Psoas muscle (tissue), 8 donors: ENCODE data around the gene PHACTR3. TPM values are rescaled to one million over a fixed set of nuclear protein-coding genes. Genes with fewer than 3 reads are reported as not detected.

Experiments
- ATAC-seq, 4 donors: fragments of 200-7000 bp; cut with Tn5 transposase; one replicate each; pipeline ENCODE4 v1.9.1; 2020; ENCODE audit warnings: moderate library complexity in 3 of 4, mild to moderate bottlenecking in 2 of 4
- DNase-seq, 2 donors: peaks; one replicate each; pipeline ENCODE4 v3.0.0-alpha.2; 2020
- H3K27ac ChIP-seq: fragments of 200-600 bp; one replicate; pipeline ENCODE4 v1.8.0; 2022
- H3K27me3 ChIP-seq, 3 donors: fragments of 200-600 bp in 1 of 3; one replicate each; pipeline versions ENCODE4 v1.6.1 to v1.8.0; 2013 to 2022; ENCODE audit warnings: low read length in 2 of 3, mild to moderate bottlenecking in 2 of 3, moderate library complexity in 1 of 3; ENCODE audit not compliant: insufficient read depth in 3 of 3
- H3K36me3 ChIP-seq, 2 donors: fragments of 200-600 bp in 1 of 2; one replicate each; pipeline versions ENCODE4 v1.6.1 to v1.8.0; 2013 to 2022; ENCODE audit warnings: low read depth in 1 of 2, mild to moderate bottlenecking in 1 of 2, moderate library complexity in 1 of 2; ENCODE audit not compliant: insufficient read depth in 1 of 2
- H3K4me1 ChIP-seq: fragments of 200-600 bp; one replicate; pipeline ENCODE4 v1.8.0; 2022
- H3K4me3 ChIP-seq: fragments of 200-600 bp; one replicate; pipeline ENCODE4 v1.8.0; 2022; ENCODE audit warnings: mild to moderate bottlenecking
- H3K9me3 ChIP-seq: fragments of 200-600 bp; one replicate; pipeline ENCODE4 v1.8.0; 2022
- CTCF ChIP-seq: fragments of 200-600 bp; IDR thresholded peaks from one replicate; pipeline ENCODE4 v1.8.0; 2022; ENCODE audit warnings: antibody characterized with exemption
- WGBS, 3 donors: extraction: QIAGEN DNeasy Blood & Tissue Kit; methylation state at CpG; one replicate each; pipeline versions ENCODE4 v1.1.6 to v1.1.7; 2013; 5-methylcytosine and 5-hydroxymethylcytosine counted together
- intact Hi-C, 2 donors: fragments of 100-400 bp; cut with DNase I; formaldehyde crosslinking; loops; one replicate each; pipeline versions ENCODE4 v1.11.0 to v1.14.2; 2022
- polyA plus RNA-seq, 3 donors: library from polyadenylated mRNA; stranded (reverse); fragments of 200-250 nt; gene quantifications; one replicate each; pipeline ENCODE4 v1.2.3, GENCODE V29; 2013
- total RNA-seq, 4 donors: library from RNA; stranded (reverse); fragmentation: NEBNext Ultra II Directional in 2 of 4; extraction: Animal tissue kit (Norgen Biotek cat#: 25700) in 2 of 4; gene quantifications; one replicate each; pipeline versions ENCODE4 v1.2.1 to v1.2.4, GENCODE V29; 2021 to 2023
- donor health status: healthy with polysubstance abuse.
- donor health status: DM: no; HTN: no; CAD: no; lungs with moderate emphysema.
- donor health status: Bipolar disorder and iron deficiency.
- donor health status: healthy.
- donor health status: DM: yes; HTN: yes; CAD: no.
- donor health status: DM: no; HTN: no; CAD: no.
- donor health status: DM: no; HTN: no; CAD: no.
- donor health status: DM: yes; HTN: yes; CAD: no.

PHACTR3 gene
- total and polyA plus RNA-seq, 7 donors, result 0.10 to 0.46 (median 0.15) TPM; not detected in 3

- intact Hi-C loops, result loop anchor here in 1 of 2 donors (10.0 kb wide), 1 partner anchor 83 kb away; no protein-coding TSS in a partner anchor
- ATAC-seq, result no peak
- Histone ChIP-seq H3K36me3 (no peaks in the 10 kb centered on the region), H3K27ac (no peak overlapping the region), H3K9me3 (peaks cover 10% of the 10 kb centered on the region), H3K4me1 (peaks cover 5% of the 10 kb centered on the region), H3K4me3 (no peak overlapping the region), H3K27me3 (no peaks in the 10 kb centered on the region)
- TF ChIP-seq CTCF, result no peak
- no peak for DNase-seq
- 93 to 99% (median 94%) methylated on average over 2 of the region's 2 CpGs for WGBS, 3 donors
Measured at GRCh38 chr20:59857966-59858365, 253.6 kb downstream of the PHACTR3 start.

- H3K27me3 ChIP-seq, result no peaks in the 10 kb centered on the region
- ATAC-seq, result no peak
- WGBS, 3 donors, result 85 to 91% (median 87%) methylated on average over 5 of the region's 5 CpGs
- peaks cover 10% of the 10 kb centered on the region for H3K9me3 ChIP-seq
- no peaks in the 10 kb centered on the region for H3K36me3 ChIP-seq
- H3K4me3 ChIP-seq, result no peak overlapping the region
- no peak for TF ChIP-seq CTCF
- no peak overlapping the region for H3K27ac ChIP-seq
- intact Hi-C loops, result loop anchor here in 1 of 2 donors (10.0 kb wide), 1 partner anchor 84 kb away; no protein-coding TSS in a partner anchor
- DNase-seq, result no peak
- H3K4me1 ChIP-seq, result peaks cover 8% of the 10 kb centered on the region
Measured at GRCh38 chr20:59858425-59858824, 254.1 kb downstream of the PHACTR3 start.

DNA sequence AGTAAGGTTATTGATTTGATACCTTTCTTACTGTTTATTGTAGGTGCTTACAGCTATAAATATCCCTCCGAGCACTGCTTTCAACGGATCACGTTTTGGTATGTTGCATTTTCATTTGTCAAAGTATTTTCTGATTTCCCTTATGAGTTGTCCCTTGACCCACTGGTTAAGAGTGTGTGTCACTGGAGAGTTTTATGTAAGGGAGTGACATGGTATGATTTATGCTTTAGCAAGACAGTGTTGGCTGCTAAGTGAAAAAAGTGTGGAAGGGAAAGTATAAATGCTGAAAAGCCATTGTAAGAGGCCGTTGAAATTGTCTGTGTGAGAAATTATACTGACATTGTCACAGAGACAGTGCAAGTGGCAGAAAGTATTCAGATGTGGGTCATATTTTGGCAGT, 257.1 kb downstream of the PHACTR3 start:
- H3K36me3 ChIP-seq, result no peaks in the 10 kb centered on the region
- no peak for DNase-seq
- WGBS, 3 donors, result 48 to 55% (median 55%) methylated on average over 4 of the region's 4 CpGs

DNA sequence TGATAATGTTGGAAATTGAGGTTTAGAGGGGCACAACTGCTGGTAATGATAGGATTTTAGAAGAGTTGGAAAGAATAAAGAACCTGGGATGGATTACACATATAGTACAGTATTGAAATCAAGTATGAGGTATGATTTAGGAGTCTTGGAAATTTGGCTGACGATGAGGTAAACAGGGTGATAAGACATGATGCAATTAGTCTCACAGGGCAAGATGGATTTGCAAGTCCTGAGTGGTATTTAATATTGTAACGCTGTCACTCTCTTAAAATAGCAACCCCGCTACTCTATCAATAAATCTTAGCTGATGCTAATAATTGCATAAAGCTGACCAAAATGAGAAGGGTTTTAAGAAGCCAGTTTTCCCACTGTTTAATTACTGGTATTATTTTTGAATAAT, 258.7 kb downstream of the PHACTR3 start:
- Histone ChIP-seq H3K27ac (no peak overlapping the region), H3K4me3 (no peak overlapping the region), H3K36me3 (no peaks in the 10 kb centered on the region), H3K27me3 (no peaks in the 10 kb centered on the region), H3K4me1 (peaks cover 10% of the 10 kb centered on the region), H3K9me3 (peaks cover 5% of the 10 kb centered on the region)
- DNase-seq (no peak), ATAC-seq (peak in 3 of 4 donors; percentile 44 to 67 (median 67))
- intact Hi-C loops, result no loop called here
- 35 to 43% (median 40%) methylated on average over 3 of the region's 3 CpGs for WGBS, 3 donors
- TF ChIP-seq CTCF, result no peak

More for the DNA sequence above, 257.1 kb downstream of the PHACTR3 start:
- Histone ChIP-seq H3K4me1 (peaks cover 10% of the 10 kb centered on the region), H3K27ac (no peak overlapping the region), H3K27me3 (no peaks in the 10 kb centered on the region), H3K4me3 (no peak overlapping the region), H3K9me3 (peaks cover 10% of the 10 kb centered on the region)
- ATAC-seq, result no peak
- intact Hi-C loops, result no loop called here
- TF ChIP-seq CTCF, result no peak

- Histone ChIP-seq H3K9me3 (peaks cover 3% of the 10 kb centered on the region), H3K4me1 (peaks cover 10% of the 10 kb centered on the region), H3K27ac (no peak overlapping the region), H3K36me3 (no peaks in the 10 kb centered on the region), H3K27me3 (no peaks in the 10 kb centered on the region), H3K4me3 (no peak overlapping the region)
- ATAC-seq (no peak), DNase-seq (no peak)
- intact Hi-C loops, result no loop called here
- 97 to 100% (median 97%) methylated on average over 1 of the region's 1 CpG for WGBS, 3 donors
- no peak for TF ChIP-seq CTCF
Measured at GRCh38 chr20:59864726-59865125, 260.4 kb downstream of the PHACTR3 start.
